Activated CD4-positive, CD25-positive, alpha-beta regulatory T cell (primary cell): Measurements from ENCODE around the gene EZH1.
A peak's percentile ranks its signal among the peaks of the same experiment; 100 is the strongest.
"Not testable (repeated sequence)": the region's sequence is repeated elsewhere in the genome, so short reads cannot be mapped to it uniquely, and the experiment has no call there.

ENCODE experiments used
- DNase-seq, 4 experiments: peaks; one replicate each; lab custom pipeline; 2025; lab: John Stamatoyannopoulos, UW

Gene EZH1

DNA sequence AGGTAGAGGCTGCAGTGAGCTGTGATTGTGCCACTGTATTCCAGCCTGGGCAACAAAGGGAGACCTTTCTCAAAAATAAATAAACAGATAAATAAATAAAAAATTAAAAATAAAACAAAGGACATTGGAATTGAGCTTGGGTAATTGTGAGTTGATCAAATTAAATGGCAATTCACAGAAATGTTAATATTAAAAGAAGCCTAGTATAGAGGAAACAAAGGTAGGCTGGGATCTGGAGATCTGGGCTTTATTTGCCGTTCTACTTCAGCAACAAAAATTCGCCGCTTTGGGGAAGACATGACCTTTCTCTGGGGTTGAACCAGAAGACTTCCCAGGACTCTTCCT, 28.1 kb upstream of the EZH1 start:
- DNase-seq: no peak

DNA sequence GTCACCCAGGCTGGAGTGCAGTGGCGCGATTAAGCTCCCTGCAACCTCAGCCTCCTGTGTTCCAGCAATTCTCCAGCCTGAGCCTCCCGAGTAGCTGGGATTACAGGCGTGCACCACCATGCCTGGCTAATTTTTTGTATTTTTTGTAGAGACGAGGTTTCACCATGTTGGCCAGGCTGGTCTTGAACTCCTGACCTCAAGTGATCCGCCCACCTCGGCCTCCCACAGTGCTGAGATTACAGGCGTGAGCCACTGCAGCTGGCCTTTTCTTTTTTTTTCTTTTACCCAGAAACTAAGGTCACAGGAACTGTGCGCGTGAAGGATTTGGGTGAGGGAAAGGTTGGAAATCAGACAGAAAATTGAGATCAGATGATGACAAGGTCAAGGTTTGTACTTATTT, 25.1 kb upstream of the EZH1 start:
- DNase-seq: not testable (repeated sequence)

DNA sequence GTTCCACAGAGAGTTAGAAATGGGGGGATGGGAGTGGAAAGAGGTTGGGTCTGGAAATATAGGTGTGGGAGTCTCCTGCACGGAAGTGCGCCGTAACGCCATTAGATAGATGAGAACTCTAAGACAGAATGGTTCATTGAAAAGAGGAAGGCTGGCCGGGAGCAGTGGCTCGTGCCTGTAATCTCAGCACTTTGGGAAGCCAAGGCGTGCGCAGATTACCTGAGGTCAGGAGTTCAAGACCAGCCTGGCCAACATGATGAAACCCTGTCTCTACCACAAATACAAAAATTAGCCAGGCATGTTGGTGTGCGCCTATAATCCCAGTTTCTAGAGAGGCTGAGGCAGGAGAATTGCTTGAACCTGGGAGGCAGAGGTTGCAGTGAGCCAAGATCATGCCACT, 23.2 kb upstream of the EZH1 start:
- not testable (repeated sequence) for DNase-seq

DNA sequence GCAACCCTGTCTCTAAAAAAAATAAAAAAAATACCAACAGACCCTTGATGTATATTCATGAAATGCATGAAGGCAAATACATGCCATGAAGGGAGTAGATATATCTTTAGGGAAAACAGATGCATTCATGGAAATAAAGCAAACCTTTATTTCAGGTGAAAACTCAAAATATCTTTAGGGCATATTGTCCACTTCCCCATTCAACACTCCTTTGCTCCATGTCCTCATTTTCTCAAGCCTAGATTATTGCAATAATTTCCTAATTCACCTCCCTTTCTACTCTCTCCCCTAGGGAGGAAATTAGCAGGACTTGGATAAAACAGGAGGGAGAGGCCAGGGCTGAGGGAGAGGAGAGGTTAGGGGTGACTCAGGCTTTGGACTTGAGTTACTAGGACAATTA, 22.7 kb upstream of the EZH1 start:
- no peak for DNase-seq

DNA sequence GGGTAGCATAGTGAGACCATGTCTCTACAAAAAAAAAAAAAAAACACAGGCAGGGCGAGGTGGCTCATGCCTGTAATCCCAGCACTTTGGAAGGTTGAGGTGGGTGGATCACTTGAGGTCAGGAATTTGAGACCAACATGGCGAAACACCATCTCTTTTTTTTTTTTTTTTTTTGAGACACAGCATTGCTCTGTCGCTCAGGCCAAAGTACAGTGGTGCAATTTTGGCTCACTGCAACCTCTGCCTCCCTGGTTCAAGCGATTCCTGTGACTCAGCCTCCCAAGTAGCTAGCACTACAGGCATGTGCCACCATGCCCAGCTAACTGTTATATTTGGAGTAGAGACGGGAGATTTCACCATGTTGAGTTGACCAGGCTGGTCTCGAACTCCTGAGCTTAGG, 21.3 kb upstream of the EZH1 start:
- no peak for DNase-seq

DNA sequence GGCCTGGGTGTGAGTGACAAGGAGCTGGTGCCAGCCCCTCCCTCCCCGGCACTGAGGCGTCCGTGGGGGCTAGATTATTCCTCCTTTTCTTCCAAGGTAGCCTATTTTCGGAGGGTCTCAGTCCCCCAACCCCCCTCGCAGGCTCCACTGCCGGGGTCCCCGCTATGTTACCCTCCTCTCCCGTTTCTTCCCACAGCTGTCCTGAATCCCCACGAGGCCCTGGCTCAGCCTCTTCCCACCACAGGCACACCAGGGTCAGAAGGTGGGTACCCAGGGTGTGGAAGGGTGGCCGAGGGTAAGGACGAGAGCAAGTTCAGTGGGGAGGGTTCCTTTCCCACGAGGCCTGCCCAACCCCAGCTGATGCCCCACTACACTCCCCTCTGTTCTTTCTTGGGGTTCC, 16.8 kb upstream of the EZH1 start:
- DNase-seq: no peak

DNA sequence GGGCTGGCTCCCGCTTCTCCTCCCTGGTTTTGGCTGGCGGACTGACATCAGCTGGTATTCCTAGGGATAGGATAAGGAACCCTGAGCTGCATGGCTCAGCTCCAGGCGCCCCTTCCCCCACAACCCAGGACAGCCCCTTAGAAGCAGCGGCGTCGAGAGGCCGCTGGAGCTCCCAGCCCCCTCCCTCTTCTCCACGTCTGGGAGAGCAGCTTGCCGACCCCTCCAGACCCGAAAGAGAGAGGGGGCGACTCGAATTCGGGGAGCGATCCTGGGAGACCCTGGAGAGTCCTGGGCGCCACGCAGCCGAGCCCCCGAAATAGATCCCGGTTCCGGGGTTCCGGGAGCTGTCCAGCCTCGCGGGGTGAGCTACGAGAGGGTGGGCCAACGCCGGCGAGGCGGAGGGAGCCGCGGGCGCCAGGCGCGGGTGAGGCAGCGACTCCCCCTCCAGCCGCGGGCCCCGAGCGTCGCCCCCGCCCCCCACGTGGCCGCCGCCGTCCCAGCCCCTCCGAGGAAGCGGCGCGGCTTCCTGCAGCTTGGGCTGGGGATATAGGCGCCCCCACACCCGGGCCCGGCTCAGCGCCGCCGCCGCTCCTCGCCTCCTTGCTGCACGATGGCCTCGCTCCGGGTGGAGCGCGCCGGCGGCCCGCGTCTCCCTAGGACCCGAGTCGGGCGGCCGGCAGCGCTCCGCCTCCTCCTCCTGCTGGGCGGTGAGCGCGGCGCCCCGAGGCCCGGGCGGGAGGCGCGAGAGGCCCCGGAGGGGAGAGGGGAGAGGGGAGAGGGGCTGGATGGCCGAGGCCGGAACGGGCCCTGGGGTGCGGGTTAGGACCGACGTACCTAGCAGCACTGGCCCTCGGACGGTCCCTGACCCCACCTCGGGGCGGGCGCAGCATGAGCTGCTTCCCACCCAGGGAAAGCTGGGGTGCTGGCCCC, 16.1 kb upstream of the EZH1 start, which contains the start of gene RAMP2:
Gene RAMP2, plus strand, starts transcription at position 576 of the 930 bp plus-strand sequence. Its CDS starts 35 bp downstream, at position 611.
- DNase-seq: no peak

DNA sequence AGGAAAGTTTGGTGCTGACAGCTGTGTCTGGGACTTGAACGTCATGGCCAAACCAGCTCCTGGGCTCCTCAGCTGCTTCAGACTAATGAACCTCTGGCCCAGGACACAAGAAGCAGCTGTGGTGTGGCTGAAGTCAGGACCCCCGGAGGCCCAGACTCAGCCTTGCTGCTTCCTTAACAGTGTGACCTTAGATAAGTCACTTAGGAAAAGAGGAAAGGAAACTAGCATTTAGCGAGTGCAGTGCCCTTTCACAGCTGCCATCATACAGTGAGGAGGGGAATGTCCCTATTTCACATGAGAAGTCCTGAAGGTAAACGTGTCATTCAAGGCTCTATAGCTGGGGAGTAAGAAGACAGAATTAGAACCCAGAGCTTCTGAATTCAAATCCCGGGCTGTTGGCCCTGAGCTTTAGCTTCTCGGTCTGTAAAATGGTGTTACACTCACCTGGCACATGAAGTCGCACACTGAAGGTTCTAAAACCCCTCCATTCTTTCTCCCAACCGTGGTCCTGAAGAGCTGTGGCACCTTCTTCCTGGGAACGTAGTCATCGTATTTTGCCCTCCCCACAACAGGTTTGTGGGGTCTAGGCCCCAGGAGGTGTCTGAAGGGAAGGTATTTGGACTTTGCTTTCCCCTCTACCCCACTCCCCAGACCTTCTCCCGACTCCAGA, 15.3 kb upstream of the EZH1 start:
- DNase-seq: no peak

DNA sequence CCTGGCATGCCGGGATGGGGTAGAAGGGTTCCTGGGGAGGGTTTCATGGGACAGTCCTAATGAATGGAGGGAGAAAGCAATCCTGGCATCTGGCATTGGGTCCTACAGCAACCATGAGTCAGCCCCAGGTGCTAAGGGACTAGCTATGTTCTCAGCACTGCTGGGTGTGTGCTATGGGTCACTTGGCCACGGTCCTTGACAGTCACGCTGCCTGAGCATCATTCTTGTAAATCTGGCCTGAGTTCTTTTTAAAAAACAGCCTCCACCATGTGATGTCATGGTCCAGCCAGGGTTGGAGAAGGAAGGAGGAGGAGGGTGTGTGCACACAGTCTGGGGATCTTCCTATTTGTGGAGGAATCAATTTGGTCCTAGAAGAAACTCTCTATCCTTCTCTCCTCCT, 9.9 kb upstream of the EZH1 start:
- no peak for DNase-seq

DNA sequence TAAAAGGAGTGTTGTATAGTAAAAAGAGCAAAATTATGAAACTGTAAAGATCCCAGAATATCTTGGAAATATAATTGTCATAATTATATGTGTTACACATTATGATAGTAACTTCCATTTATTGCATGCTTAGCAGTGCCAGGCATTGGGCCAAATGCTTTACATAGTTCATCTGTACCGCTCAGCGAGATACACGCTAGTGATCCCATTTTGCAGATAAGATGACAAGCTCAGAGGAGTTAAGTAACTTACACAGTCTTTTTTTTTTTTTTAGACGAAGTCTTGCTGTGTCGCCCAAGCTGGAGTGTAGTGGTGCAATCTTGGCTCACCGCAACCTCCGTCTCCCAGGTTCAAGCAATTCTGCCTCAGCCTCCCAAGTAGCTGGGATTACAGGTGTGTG, 6.8 kb upstream of the EZH1 start:
- no peak for DNase-seq

DNA sequence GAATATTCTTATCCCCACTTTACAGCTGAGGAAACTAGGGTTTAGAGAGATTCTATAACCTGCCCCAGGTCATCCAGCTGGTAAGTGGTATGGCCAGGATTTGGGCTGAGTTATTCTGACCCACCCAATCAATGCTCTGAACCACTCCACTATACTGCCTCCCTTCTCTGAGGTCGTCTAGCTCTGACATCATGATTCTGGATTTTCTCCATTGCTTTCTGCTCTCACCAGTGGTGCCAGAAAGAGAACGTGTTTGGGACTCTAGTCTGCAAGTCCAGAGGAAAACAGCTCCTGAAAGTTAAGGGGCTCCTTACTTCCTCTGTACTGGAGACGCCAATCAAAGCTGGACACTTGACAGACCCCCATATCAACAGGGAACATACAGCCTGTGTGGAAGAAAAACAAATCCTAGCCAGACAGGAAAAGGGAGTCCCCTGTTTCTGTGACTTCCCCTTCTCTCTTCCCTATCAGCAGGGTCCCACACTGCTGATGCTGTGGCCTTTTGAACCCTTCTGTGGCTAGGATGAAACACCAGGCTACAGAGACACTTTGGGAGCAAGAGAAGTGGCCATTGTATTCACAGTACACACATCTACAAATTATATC, 6.0 kb upstream of the EZH1 start:
- no peak for DNase-seq

DNA sequence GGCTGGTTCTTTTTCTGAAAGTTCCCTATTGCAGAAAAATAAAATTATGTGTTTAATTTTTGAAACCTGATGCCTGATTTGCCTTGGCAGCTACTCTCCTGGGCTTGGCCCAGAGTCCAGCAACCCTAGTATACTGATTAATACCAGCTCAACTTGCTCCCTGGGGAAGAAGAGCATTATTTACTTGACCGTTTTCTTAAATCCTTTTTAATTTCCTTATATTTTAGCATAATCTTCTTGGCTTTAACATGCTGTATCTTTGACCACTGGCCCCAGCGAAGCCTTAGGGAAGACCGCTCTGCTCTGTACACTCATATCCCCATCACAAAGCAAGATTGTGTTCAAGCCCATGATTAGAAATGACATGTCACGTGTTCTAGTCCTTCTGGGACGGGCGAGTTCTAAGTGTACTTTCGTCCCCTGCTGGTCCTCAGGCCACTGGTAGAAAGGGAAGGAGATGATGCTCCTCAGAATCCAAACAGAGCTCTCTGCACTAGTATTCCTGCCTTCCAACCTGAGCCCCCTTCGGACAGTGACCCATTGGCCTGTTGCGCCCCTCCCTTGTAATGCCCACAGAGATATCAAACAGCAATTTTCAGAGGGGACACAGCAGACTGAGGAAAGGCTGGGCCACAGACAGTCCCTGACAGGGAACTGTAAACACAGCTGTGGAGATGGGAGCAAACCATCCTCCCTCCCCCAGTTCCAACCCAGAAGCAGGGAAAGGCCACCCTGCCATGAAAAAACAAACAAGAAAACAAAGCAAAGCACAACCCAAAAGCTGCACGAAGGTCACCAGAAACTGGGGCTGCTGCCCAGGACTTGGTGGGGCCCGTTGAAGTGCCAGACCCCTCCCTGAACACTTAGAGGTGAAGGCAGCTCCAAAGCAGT, 4.3 kb upstream of the EZH1 start:
- no peak for DNase-seq

DNA sequence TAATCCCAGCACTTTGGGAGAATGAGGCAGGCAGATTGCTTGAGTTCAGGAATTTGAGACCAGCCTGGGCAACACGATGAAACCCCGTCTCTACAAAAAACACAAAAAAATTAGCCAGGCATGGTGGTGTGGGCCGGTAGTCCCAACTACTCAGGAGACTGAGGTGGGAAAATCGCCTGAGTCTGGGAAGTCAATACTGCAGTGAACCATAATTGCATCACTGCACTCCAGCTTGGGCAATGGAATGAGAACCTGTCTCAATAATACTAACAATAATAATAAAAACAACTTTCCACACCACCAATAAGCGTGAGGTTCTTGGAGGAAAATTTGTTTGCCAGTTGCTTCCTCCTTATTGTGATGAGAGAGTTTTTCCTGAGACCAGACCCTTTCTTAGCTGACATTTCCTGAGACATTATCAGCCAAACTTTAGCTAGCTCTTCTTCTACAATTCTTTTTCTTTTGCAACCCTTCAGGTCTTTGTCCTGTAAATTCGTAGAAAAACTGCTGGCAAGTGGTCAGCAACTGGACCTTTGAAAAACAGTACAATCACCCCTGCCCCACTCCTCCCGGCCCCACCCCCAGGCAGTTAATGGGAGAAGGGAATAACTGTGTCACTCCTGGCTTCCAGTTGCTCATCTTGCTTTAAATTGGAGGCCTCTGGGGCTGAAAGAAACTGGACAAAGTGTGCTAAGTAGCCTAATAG, 3.5 kb upstream of the EZH1 start:
- DNase-seq: no peak

DNA sequence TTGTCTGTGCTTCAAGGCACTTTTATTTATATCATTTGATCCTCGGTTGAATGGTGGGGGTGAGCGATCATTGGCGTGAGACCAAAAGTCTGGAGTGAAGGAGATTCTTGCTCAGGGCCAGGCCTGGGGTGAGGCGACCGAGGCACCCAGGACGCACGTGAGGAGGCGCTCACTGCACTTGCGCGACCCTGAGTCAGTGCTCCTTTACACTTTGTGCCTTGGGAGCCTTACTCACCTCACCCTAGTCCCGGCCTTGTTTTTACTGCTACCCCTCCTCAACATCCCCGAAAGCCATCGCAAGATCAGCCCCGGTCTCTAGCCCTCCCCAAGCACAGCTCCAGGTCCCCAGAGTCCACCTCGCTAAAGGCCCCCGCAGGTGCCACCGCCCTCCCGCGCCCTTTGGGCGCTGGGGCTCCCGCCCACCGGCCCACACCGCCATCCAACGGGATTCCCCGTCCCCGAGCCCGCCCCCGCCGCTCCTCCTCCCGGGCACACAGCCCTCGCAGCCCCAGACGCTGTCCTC, 496 bp downstream of the EZH1 start:
- peak; percentile 31 to 60 (median 44) for DNase-seq

DNA sequence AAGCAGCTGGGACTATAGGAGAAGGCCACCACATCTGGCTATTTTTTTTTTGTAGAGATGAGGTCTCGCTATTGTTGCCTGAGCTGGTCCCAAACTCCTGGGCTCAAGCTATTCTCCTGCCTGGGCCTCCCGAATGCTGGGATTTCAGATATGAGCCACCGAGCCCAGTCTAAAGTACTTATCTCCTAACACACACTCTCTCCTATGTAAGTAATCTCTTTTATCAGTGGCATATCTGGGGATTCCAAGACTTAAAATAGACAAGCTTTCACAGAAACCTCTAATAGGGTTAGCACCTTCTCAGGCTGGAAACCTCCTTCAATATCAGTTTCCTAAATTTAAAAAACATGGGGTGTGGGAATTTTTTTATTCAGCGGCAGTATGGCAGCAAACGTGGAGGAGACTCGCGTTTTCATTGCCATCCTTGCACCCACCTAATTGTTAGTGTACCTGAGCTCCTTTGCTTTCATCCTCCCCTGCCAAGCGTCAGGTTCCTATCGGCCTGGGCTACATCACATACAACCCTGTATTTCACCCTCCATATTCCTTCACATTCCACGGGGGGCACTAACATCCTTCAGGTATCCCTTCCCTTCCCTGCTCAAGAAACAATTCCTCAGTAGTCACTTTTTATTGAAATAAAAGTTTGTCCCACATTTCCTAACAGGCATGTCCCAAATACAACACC, 1.1 kb downstream of the EZH1 start:
- no peak for DNase-seq

DNA sequence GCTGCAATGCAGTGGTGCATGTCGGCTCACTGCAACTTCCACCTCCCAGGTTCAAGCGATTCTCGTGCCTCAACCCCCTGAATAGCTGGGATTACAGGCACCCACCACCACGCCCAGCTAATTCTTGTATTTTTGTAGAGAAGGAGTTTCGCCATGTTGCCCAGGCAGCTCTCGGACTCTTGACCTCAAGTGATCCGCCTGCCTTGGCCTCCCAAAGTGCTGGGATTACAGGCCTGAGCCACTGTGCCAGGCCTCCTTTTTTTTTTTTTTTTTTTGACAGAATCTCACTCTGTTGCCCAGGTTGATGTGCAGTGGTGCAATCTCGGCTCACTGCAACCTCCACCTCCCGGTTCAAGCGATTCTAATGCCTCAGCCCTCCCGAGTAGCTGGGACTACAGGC, 1.9 kb downstream of the EZH1 start:
- not testable (repeated sequence) for DNase-seq

DNA sequence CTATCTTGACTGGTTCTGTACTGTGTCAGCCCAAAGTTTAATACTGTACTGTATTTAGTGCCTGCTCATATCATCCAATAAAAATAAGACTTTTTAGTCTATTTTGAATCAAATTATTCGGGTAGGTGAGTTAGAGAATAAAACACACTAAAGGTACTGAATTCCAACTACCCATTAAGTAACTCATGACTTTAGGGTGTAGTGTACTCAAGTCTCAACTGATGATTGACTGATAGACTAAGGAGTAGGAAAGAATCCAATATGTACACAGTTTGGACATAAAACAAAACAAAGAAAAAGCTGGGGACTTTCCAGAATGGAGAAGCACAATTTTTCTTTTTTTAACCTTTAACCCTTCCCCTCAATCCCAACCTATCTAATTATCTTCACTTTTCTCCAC, 4.1 kb downstream of the EZH1 start:
- DNase-seq: no peak

DNA sequence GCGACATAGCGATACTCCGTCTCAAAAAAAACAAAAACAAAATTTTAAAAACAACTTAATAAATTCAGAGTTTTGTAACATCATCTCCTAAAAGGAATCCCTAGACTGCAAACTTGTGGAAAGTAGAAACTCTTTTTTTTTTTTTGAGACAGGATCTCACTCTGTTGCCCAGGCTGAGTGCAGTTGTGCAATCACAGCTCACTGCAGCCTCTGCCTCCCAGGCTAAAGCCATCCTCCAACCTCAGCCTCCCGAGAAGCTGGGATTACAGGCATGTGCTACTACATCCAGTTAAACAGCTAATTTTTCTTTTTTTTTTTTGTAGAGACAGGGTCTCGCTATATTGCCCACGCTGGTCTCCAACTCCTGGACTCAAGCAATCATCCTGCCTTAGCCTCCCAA, 19.7 kb downstream of the EZH1 start:
- DNase-seq: no peak

DNA sequence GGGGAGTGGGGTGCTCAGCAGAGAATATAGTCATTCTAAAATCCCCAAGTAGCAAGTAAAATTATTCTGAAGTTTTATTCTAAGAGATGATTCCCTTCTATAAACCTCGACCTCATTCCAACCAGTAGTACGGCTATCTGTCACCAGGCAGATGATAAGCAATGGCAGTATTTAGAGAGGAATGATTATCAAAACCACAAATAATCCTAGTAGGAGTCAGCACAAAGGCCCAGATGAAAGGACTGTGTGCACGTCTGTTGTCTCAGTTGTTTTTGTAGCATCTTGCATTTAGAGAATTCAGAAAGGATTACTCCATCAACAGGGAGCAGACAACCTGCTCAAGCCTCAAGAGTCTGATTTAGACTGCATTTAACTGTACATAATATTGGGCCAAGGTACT, 21.2 kb downstream of the EZH1 start:
- no peak for DNase-seq

DNA sequence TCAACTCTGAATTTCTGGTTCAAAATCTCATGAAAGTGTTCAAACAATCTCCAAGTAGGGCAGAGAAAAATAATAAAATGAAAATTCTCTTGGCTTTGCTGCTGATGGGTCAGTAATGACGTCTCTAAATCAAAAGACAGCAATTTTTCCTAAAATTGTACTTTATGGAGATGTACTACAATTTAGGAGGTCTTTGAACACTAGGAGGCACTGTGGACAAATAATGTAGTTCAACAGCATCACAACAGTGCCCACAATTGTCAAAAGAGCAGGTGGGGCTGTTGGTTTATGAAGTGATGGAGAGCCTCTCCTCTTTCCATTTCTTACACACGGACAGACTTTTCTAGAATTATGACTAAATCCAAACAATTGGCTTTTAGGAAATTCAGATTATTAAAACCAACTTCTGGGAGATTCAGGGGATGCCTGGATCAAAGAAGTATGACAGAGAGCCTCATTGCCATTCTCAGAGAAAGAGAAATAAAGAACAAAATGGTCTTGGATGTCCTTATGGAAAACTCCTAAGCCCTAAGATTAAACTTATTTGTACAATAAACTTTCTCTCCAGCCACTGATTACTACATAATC, 23.8 kb downstream of the EZH1 start:
- peak in 1 of 4 experiments; percentile 10 for DNase-seq
